PC-9 (cell line): ENCODE results near the gene ZNF618. TPM values are rescaled to one million over a fixed set of nuclear protein-coding genes. Genes with fewer than 3 reads are reported as not detected.

Source experiments
- BruUV-seq: library from RNA; stranded (reverse); fragments of 400-500 nt; replicated peaks from 2 replicates; lab custom pipeline; 2021; lab: Mats Ljungman, UMichigan
- CTCF ChIA-PET: fragments of 300-600 bp; sonication (Branson Sonifier 250); formaldehyde crosslinking; loops from one replicate; lab custom pipeline; 2022; ENCODE audit warnings: antibody characterized with exemption; lab: Charles Lee
- POLR2A ChIA-PET: fragments of 300-600 bp; sonication (Branson Sonifier 250); formaldehyde crosslinking; loops from one replicate; lab custom pipeline; 2022; ENCODE audit warnings: antibody characterized with exemption; ENCODE audit not compliant: unreplicated experiment; lab: Charles Lee
- DNase-seq, 2 experiments: peaks; one replicate each; pipeline versions ENCODE4 v3.0.0 to v3.0.0-alpha.2; 2015 to 2022; ENCODE audit warnings: mixed read lengths in 1 of 2
- H2AFZ ChIP-seq: fragments of 200-600 bp; sonication (generic); 2 replicates; pipeline ENCODE4 v1.8.1; 2017; ENCODE audit warnings: antibody characterized with exemption
- H3F3A ChIP-seq: fragments of 200-600 bp; sonication (generic); 2 replicates; pipeline ENCODE4 v1.8.1; 2017; ENCODE audit warnings: antibody characterized with exemption, mild to moderate bottlenecking, low read depth; ENCODE audit not compliant: insufficient read depth
- H3K27ac ChIP-seq: fragments of 200-600 bp; sonication (generic); 2 replicates; pipeline ENCODE4 v1.6.1; 2016; ENCODE audit warnings: mixed run types
- H3K27me3 ChIP-seq: fragments of 200-600 bp; sonication (generic); 2 replicates; pipeline ENCODE4 v1.6.1; 2016; ENCODE audit warnings: low read depth, mixed run types; ENCODE audit not compliant: insufficient read depth
- H3K36me3 ChIP-seq: fragments of 200-600 bp; sonication (generic); 2 replicates; pipeline ENCODE4 v1.6.1; 2016; ENCODE audit warnings: low read depth, mixed run types
- H3K4me1 ChIP-seq: fragments of 200-600 bp; sonication (generic); replicated peaks from 2 replicates; pipeline ENCODE4 v1.6.1; 2016; ENCODE audit warnings: mixed run types; ENCODE audit not compliant: insufficient read depth
- H3K4me2 ChIP-seq: fragments of 200-600 bp; sonication (generic); 2 replicates; pipeline ENCODE4 v1.6.1; 2017; ENCODE audit warnings: mixed run types
- H3K4me3 ChIP-seq: fragments of 200-600 bp; sonication (generic); 2 replicates; pipeline ENCODE4 v1.6.1; 2016; ENCODE audit warnings: mixed run types
- H3K79me2 ChIP-seq: fragments of 200-600 bp; sonication (generic); 2 replicates; pipeline ENCODE4 v1.6.1; 2017; ENCODE audit warnings: low read depth, mixed run types
- H3K9me2 ChIP-seq: fragments of 200-600 bp; sonication (generic); 2 replicates; pipeline ENCODE4 v1.8.1; 2017; ENCODE audit warnings: mild to moderate bottlenecking; ENCODE audit not compliant: insufficient read depth
- H3K9me3 ChIP-seq: fragments of 200-600 bp; sonication (generic); 2 replicates; pipeline ENCODE4 v1.8.1; 2016; ENCODE audit warnings: low read depth; ENCODE audit not compliant: insufficient read depth
- H4K20me1 ChIP-seq: fragments of 200-600 bp; sonication (generic); 2 replicates; pipeline ENCODE4 v1.8.1; 2017; ENCODE audit not compliant: insufficient read depth
- EZH2 ChIP-seq: fragments of 200-600 bp; sonication (generic); IDR thresholded peaks from 2 replicates; pipeline ENCODE4 v1.8.0; 2017; ENCODE audit warnings: antibody characterized with exemption, low read depth
- intact Hi-C: fragments of 100-400 bp; cut with micrococcal nuclease; formaldehyde crosslinking; loops from one replicate; pipeline ENCODE4 v1.10.0; 2022; ENCODE audit not compliant: unreplicated experiment
- total RNA-seq: library from RNA; stranded (reverse); gene quantifications from 2 replicates; pipeline ENCODE4 v1.2.3, GENCODE V29; 2021
- TF ChIP-seq, protein P1 (sequence below): fragments of 200-600 bp; sonication (generic); conservative IDR thresholded peaks from 2 replicates; pipeline ENCODE4 v1.6.1; 2017; ENCODE audit warnings: mixed run types, antibody characterized with exemption, mild to moderate bottlenecking, moderate library complexity

ZNF618 gene
- total RNA-seq, 1 experiment from 2014 or later: 0.20 TPM

DNA sequence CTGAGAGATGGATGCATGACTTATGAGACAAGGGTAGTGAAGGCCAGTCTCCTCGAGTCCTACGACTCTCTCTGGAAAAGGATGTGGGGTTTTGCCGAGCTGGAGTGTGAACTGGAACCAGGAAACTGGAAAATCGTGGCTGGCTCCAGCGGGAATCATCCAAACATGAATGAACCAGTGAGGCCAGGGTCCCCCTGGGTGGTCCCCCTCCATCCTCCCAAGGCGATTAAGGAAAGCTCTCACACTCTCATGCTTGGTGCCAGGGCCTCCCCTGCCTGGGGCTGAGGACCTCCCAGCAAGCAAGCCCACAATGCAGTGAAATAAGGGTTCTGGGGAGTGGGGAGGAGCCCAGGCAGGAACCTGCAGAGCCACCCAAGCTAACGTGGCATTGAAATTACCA is 211.6 kb downstream of the ZNF618 start:
- H3K4me2 ChIP-seq: no peak overlapping the region
- no peaks in the 10 kb centered on the region for H3K36me3 ChIP-seq
- CTCF ChIA-PET: no interaction called here
- no peaks in the 10 kb centered on the region for H3K4me1 ChIP-seq
- DNase-seq: no peak
- TF ChIP-seq EZH2: no peak
- TF ChIP-seq, protein P1, sequence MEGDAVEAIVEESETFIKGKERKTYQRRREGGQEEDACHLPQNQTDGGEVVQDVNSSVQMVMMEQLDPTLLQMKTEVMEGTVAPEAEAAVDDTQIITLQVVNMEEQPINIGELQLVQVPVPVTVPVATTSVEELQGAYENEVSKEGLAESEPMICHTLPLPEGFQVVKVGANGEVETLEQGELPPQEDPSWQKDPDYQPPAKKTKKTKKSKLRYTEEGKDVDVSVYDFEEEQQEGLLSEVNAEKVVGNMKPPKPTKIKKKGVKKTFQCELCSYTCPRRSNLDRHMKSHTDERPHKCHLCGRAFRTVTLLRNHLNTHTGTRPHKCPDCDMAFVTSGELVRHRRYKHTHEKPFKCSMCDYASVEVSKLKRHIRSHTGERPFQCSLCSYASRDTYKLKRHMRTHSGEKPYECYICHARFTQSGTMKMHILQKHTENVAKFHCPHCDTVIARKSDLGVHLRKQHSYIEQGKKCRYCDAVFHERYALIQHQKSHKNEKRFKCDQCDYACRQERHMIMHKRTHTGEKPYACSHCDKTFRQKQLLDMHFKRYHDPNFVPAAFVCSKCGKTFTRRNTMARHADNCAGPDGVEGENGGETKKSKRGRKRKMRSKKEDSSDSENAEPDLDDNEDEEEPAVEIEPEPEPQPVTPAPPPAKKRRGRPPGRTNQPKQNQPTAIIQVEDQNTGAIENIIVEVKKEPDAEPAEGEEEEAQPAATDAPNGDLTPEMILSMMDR: no peak
- peaks cover 60% of the 10 kb centered on the region for H3K27me3 ChIP-seq
- no peaks in the 10 kb centered on the region for H3K9me3 ChIP-seq
- POLR2A ChIA-PET: no interaction called here
- no peaks in the 10 kb centered on the region for H3F3A ChIP-seq
- BruUV-seq: no TSS peak
- H3K4me3 ChIP-seq: no peak overlapping the region
- no peaks in the 10 kb centered on the region for H4K20me1 ChIP-seq
- H3K79me2 ChIP-seq: no peaks in the 10 kb centered on the region
- H3K27ac ChIP-seq: no peak overlapping the region
- intact Hi-C loops: no loop called here
- no peak overlapping the region for H2AFZ ChIP-seq
- H3K9me2 ChIP-seq: no peaks in the 10 kb centered on the region

DNA sequence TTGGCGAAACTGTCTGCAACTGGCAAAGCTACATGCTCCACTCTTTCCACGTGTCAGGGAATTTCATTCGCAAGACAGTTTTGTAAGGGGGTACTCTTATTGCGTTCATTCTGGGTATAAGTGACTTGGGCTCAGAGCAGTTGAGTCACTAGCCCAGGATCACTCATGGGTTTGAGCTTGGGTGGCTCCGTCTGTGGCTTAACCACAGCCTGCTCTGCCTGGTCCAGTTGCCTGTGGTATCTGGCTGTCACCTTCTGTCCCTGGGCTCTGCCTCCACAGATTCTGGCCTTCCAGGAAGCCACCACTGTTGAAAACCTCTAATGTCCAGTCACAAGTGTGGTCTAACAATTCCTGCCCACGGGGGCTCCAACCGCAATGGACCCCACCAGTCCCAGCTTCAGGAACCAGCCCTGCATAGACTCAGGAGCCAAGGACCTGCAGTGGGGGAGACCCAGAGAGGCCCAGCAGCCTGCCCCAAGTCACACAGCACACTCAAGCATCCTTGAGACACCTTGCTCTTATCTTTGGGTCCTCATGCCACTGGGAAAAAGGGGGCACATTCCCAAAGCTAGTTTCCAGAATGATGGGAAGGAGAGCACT is 212.6 kb downstream of the ZNF618 start:
- no peak for TF ChIP-seq EZH2
- TF ChIP-seq, protein P1: no peak
- Histone ChIP-seq H3K36me3 (no peaks in the 10 kb centered on the region), H3K9me2 (no peaks in the 10 kb centered on the region), H3K4me3 (no peak overlapping the region), H4K20me1 (no peaks in the 10 kb centered on the region), H3K27me3 (peaks cover 57% of the 10 kb centered on the region), H3F3A (no peaks in the 10 kb centered on the region), H3K27ac (no peak overlapping the region), H3K4me2 (no peak overlapping the region), H3K9me3 (no peaks in the 10 kb centered on the region), H2AFZ (no peak overlapping the region), H3K4me1 (no peaks in the 10 kb centered on the region), H3K79me2 (no peaks in the 10 kb centered on the region)
- ChIA-PET CTCF (no interaction called here), POLR2A (no interaction called here)
- BruUV-seq: no TSS peak
- intact Hi-C loops: no loop called here
- no peak for DNase-seq

DNA sequence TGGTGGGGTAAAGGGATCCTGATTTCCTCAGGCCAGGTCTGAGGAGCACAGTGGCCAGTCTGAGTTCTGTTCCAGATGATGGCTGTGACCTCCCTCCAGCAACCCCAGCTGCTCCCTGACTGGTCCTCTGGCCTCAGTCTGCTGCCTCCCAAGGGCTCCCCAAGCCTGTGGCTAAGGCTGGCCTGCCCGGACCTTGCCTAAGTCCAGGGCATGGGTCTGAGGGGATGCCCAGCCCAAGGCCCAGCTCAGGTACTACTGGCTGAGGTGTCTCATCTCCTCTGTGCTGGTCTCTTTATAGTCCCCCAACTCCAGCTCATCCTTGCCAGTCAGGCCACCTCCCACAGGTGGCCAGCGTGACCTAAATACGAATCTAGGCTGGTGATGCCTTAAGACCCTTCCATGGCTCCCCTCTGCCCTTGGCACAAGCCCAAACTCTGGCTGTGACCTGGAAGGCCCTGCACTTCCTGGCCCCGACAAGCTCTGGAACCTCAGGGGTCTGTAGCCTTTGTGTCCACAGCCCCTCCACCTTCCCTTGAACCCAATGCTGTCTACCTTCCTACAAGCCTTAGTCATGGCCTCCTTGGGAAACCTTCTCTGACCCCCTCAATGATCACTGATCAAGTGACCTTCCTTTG is 213.2 kb downstream of the ZNF618 start:
- no peak for TF ChIP-seq EZH2
- TF ChIP-seq, protein P1: no peak
- no peaks in the 10 kb centered on the region for H3K9me3 ChIP-seq
- H3K4me2 ChIP-seq: no peak overlapping the region
- no peak overlapping the region for H2AFZ ChIP-seq
- no peaks in the 10 kb centered on the region for H3F3A ChIP-seq
- H3K9me2 ChIP-seq: no peaks in the 10 kb centered on the region
- H4K20me1 ChIP-seq: no peaks in the 10 kb centered on the region
- H3K4me1 ChIP-seq: no peaks in the 10 kb centered on the region
- H3K36me3 ChIP-seq: no peaks in the 10 kb centered on the region
- no TSS peak for BruUV-seq
- H3K27ac ChIP-seq: no peak overlapping the region
- H3K4me3 ChIP-seq: no peak overlapping the region
- ChIA-PET POLR2A (no interaction called here), CTCF (no interaction called here)
- intact Hi-C loops: no loop called here
- no peaks in the 10 kb centered on the region for H3K79me2 ChIP-seq
- DNase-seq: no peak
- peaks cover 51% of the 10 kb centered on the region for H3K27me3 ChIP-seq
